RWPE1 (cell line): Measurements from ENCODE around the gene AKAP13.

Experiments
- CTCF ChIA-PET: fragments of 350-600 bp; sonication (Branson Sonifier 250); formaldehyde crosslinking; extraction: SDS; loops from one replicate; lab custom pipeline; 2021; lab: Yijun Ruan, JAX
- POLR2A ChIA-PET: fragments of 400-600 bp; formaldehyde crosslinking; extraction: SDS; loops from one replicate; lab custom pipeline; 2020; ENCODE audit warnings: antibody characterized with exemption; ENCODE audit not compliant: low non-redundant PET; lab: Yijun Ruan, JAX
- DNase-seq: peaks from one replicate; pipeline ENCODE4 v3.0.0; 2012; ENCODE audit warnings: low spot score
- H3K27ac ChIP-seq: fragments of 450-650 bp; 2 replicates; pipeline ENCODE4 v1.5.1; 2017
- CTCF ChIP-seq: fragments of 450-650 bp; conservative IDR thresholded peaks from 2 replicates; pipeline ENCODE4 v1.5.1; 2017; ENCODE audit warnings: low read depth, mild to moderate bottlenecking

The AKAP13 gene

GRCh38 chr15:85756411-85757072, 376.1 kb downstream of the AKAP13 start:
- CTCF ChIA-PET = interaction anchor here (0.6 kb wide), 1 partner anchor 733 kb away, joined by 5 read pairs; no protein-coding TSS in a partner anchor
- peak overlapping the region; percentile 20; the same call in 1 of the 2 replicates for H3K27ac ChIP-seq
- POLR2A ChIA-PET = no interaction called here
- DNase-seq = no peak
- no peak for TF ChIP-seq CTCF

GRCh38 chr15:85757073-85757938, 376.9 kb downstream of the AKAP13 start:
- no peak for DNase-seq
- ChIA-PET CTCF (interaction anchor here (0.5 to 0.6 kb wide), 2 partner anchors 100 to 732 kb away, joined by 4 to 5 read pairs; no protein-coding TSS in a partner anchor), POLR2A (no interaction called here)
- H3K27ac ChIP-seq = peak overlapping the region; percentile 20; the same call in 1 of the 2 replicates
- no peak for TF ChIP-seq CTCF

DNA sequence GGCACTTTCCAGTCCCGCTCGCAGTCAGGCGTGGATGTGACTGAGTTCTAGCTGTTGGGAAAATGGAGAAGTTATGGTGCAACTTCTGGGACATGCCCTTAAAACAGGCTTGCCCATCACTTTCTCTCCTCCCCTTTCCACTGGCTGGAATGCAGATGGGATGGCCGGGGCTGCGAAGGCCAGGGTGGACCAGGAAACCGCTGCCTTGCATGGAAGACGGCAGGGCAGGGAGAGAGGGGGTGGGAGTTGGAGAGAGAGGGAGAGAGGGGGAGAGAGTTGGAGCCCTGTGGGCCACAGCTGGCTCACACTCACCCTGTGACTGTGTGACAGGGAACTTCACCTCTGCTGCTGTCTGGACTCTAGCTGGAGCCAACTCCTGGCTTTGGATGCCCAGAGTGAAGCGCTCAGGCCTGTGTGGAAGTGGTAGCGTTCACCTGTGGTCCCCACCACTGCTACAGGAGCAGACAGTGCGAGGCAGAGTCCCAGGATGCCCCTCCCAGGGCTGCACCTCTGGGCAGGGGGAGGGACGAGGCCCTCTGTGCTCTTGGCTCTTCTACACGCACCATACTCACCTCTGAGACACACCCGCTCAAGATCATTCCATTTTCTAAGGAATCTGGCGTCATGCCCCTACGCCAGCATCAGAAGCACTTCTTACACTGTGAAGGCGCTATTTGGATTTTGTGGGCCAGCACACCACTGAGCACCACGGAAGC, 377.7 kb downstream of the AKAP13 start:
- POLR2A ChIA-PET = no interaction called here
- no peak for TF ChIP-seq CTCF
- CTCF ChIA-PET = no interaction called here
- DNase-seq = no peak
- H3K27ac ChIP-seq = peak overlapping the region; percentile 19

GRCh38 chr15:85758655-85758978, 378.2 kb downstream of the AKAP13 start:
- POLR2A ChIA-PET = no interaction called here
- no peak for TF ChIP-seq CTCF
- H3K27ac ChIP-seq = peak overlapping the region; percentile 19; the same call in 1 of the 2 replicates
- CTCF ChIA-PET = no interaction called here
- DNase-seq = no peak

GRCh38 chr15:85759376-85759775, 379.0 kb downstream of the AKAP13 start:
- ChIA-PET POLR2A (no interaction called here), CTCF (interaction anchor here (0.7 kb wide), 1 partner anchor 32 kb away, joined by 3 read pairs; no protein-coding TSS in a partner anchor)
- TF ChIP-seq CTCF = no peak
- peak overlapping the region; percentile 19 for H3K27ac ChIP-seq
- no peak for DNase-seq

DNA sequence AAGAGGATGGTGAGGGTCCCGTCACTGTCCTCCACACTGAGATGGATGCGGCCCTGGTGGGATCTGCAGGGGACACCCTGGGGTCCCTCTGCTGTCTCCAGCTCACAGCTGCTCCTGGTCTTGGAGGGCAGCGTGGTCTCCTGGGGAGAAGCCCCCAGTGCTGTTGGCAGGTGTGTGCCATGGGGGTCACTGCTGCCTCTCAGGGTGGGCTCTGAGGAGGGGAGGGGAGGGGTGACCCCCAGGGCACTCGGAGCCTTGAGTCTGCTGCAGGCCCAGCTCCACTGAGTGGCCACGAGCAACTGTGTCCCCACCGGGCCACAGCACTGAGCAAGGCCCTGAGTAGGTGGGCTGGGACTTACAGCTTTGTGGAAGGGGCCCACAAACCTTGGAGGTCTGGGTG, 379.6 kb downstream of the AKAP13 start:
- no peak overlapping the region for H3K27ac ChIP-seq
- POLR2A ChIA-PET = no interaction called here
- CTCF ChIA-PET = interaction anchor here (0.7 kb wide), 1 partner anchor 33 kb away, joined by 3 read pairs; no protein-coding TSS in a partner anchor
- no peak for DNase-seq
- TF ChIP-seq CTCF = no peak
